ENCODE results near the gene SELENON. TPM values are rescaled to one million over a fixed set of nuclear protein-coding genes. Genes with fewer than 3 reads are reported as not detected.

The SELENON gene
- total RNA-seq, 1 experiment from 2014 or later = 21.8 TPM

- Mint-ChIP-seq H3K4me3 (ENCODE audit: unreplicated experiment) (no peak overlapping the region), H3K4me1 (ENCODE audit: insufficient read depth, unreplicated experiment) (no peaks in the 10 kb centered on the region), H3K36me3 (ENCODE audit: insufficient read depth, unreplicated experiment) (no peaks in the 10 kb centered on the region), H3K27ac (ENCODE audit: low read depth, unreplicated experiment) (no peak overlapping the region), H3K9me3 (ENCODE audit: unreplicated experiment) (no peaks in the 10 kb centered on the region), H3K27me3 (ENCODE audit: insufficient read depth, unreplicated experiment) (peaks cover 31% of the 10 kb centered on the region)
- intact Hi-C loops (cut with micrococcal nuclease) = no loop called here
- ChIA-PET POLR2A (interaction anchor here (0.6 to 0.8 kb wide), 2 partner anchors 10 to 285 kb away, joined by 3 read pairs; no protein-coding TSS in a partner anchor), CTCF (interaction anchor here (0.8 kb wide), 1 partner anchor 29 kb away, joined by 6 read pairs; no protein-coding TSS in a partner anchor)
- DNase-seq (ENCODE audit: unreplicated experiment) = no peak
- TF ChIP-seq CTCF (IDR thresholded peaks at IDR 0.05; ENCODE audit: unreplicated experiment) = no peak
- BruUV-seq (replicated peaks) = no TSS peak
These were observed 41.4 kb upstream of the SELENON start for GRCh38 chr1:25758466-25759070.

GRCh38 chr1:25760122-25760719, 39.8 kb upstream of the SELENON start:
- Mint-ChIP-seq H3K27ac (ENCODE audit: low read depth, unreplicated experiment) (no peak overlapping the region), H3K36me3 (ENCODE audit: insufficient read depth, unreplicated experiment) (no peaks in the 10 kb centered on the region), H3K4me3 (ENCODE audit: unreplicated experiment) (no peak overlapping the region), H3K4me1 (ENCODE audit: insufficient read depth, unreplicated experiment) (no peaks in the 10 kb centered on the region), H3K27me3 (ENCODE audit: insufficient read depth, unreplicated experiment) (peaks cover 31% of the 10 kb centered on the region), H3K9me3 (ENCODE audit: unreplicated experiment) (no peaks in the 10 kb centered on the region)
- no peak for TF ChIP-seq CTCF (IDR thresholded peaks at IDR 0.05; ENCODE audit: unreplicated experiment)
- BruUV-seq (replicated peaks) = no TSS peak
- no peak for DNase-seq (ENCODE audit: unreplicated experiment)
- intact Hi-C loops (cut with micrococcal nuclease) = no loop called here
- POLR2A ChIA-PET = interaction anchor here (0.5 kb wide), 1 partner anchor 243 kb away, joined by 3 read pairs; no protein-coding TSS in a partner anchor
- CTCF ChIA-PET = interaction anchor here (0.6 kb wide), 1 partner anchor 32 kb away, joined by 5 read pairs; no protein-coding TSS in a partner anchor

GRCh38 chr1:25760871-25761270, 39.1 kb upstream of the SELENON start:
- Mint-ChIP-seq H3K27ac (ENCODE audit: low read depth, unreplicated experiment) (no peak overlapping the region), H3K36me3 (ENCODE audit: insufficient read depth, unreplicated experiment) (no peaks in the 10 kb centered on the region), H3K9me3 (ENCODE audit: unreplicated experiment) (no peaks in the 10 kb centered on the region), H3K4me3 (ENCODE audit: unreplicated experiment) (no peak overlapping the region), H3K27me3 (ENCODE audit: insufficient read depth, unreplicated experiment) (peaks cover 31% of the 10 kb centered on the region), H3K4me1 (ENCODE audit: insufficient read depth, unreplicated experiment) (no peaks in the 10 kb centered on the region)
- DNase-seq (ENCODE audit: unreplicated experiment) = no peak
- CTCF ChIA-PET = no interaction called here
- intact Hi-C loops (cut with micrococcal nuclease) = no loop called here
- POLR2A ChIA-PET = no interaction called here
- no peak for TF ChIP-seq CTCF (IDR thresholded peaks at IDR 0.05; ENCODE audit: unreplicated experiment)
- no TSS peak for BruUV-seq (replicated peaks)

- intact Hi-C loops (cut with micrococcal nuclease) = no loop called here
- no TSS peak for BruUV-seq (replicated peaks)
These were observed 36.5 kb upstream of the SELENON start for GRCh38 chr1:25763493-25763892.

More at GRCh38 chr1:25763493-25763892, 36.5 kb upstream of the SELENON start:
- Mint-ChIP-seq H3K4me1 (ENCODE audit: insufficient read depth, unreplicated experiment) (no peaks in the 10 kb centered on the region), H3K4me3 (ENCODE audit: unreplicated experiment) (no peak overlapping the region), H3K36me3 (ENCODE audit: insufficient read depth, unreplicated experiment) (no peaks in the 10 kb centered on the region), H3K27me3 (ENCODE audit: insufficient read depth, unreplicated experiment) (peaks cover 20% of the 10 kb centered on the region), H3K27ac (ENCODE audit: low read depth, unreplicated experiment) (no peak overlapping the region), H3K9me3 (ENCODE audit: unreplicated experiment) (no peaks in the 10 kb centered on the region)
- DNase-seq (ENCODE audit: unreplicated experiment) = no peak
- TF ChIP-seq CTCF (IDR thresholded peaks at IDR 0.05; ENCODE audit: unreplicated experiment) = no peak
- ChIA-PET CTCF (interaction anchor here (0.6 kb wide), 1 partner anchor 38 kb away, joined by 4 read pairs; no protein-coding TSS in a partner anchor), POLR2A (no interaction called here)
